Transverse colon (tissue), 4 donors: Measurements from ENCODE around the gene FNDC3B.

Source experiments
- EP300 ChIP-seq: sonication (generic); formaldehyde crosslinking; IDR thresholded peaks from one replicate; pipeline ENCODE4 v1.6.1; 2017; ENCODE audit warnings: antibody characterized with exemption, low read depth
- POLR2A ChIP-seq: fragments of 450-650 bp; IDR thresholded peaks from one replicate; pipeline ENCODE4 v1.6.1; 2016; ENCODE audit warnings: antibody characterized with exemption, mild to moderate bottlenecking, moderate library complexity
- POLR2AphosphoS5 ChIP-seq, 3 donors: sonication (generic); formaldehyde crosslinking; IDR thresholded peaks; one replicate each; pipeline ENCODE4 v1.6.1; 2016; ENCODE audit warnings: antibody characterized with exemption in 3 of 3
- TF ChIP-seq, protein P1 (sequence below), 5 experiments: fragments of 200-600 bp in 3 of 5; fragments of 450-650 bp in 2 of 5; sonication (generic) in 3 of 5; IDR thresholded peaks; 1 replicate in 2 of 5; 2 replicates in 3 of 5; pipeline ENCODE4 v1.5.1; 2016 to 2017; ENCODE audit warnings: antibody characterized with exemption in 5 of 5, inconsistent platforms in 3 of 5, mild to moderate bottlenecking in 2 of 5, moderate library complexity in 1 of 5

- TF ChIP-seq, protein P1, sequence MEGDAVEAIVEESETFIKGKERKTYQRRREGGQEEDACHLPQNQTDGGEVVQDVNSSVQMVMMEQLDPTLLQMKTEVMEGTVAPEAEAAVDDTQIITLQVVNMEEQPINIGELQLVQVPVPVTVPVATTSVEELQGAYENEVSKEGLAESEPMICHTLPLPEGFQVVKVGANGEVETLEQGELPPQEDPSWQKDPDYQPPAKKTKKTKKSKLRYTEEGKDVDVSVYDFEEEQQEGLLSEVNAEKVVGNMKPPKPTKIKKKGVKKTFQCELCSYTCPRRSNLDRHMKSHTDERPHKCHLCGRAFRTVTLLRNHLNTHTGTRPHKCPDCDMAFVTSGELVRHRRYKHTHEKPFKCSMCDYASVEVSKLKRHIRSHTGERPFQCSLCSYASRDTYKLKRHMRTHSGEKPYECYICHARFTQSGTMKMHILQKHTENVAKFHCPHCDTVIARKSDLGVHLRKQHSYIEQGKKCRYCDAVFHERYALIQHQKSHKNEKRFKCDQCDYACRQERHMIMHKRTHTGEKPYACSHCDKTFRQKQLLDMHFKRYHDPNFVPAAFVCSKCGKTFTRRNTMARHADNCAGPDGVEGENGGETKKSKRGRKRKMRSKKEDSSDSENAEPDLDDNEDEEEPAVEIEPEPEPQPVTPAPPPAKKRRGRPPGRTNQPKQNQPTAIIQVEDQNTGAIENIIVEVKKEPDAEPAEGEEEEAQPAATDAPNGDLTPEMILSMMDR (IDR thresholded peaks at IDR 0.05): no peak
- TF ChIP-seq POLR2AphosphoS5 (IDR thresholded peaks at IDR 0.05): no peak
- no peak for TF ChIP-seq EP300
- no peak for TF ChIP-seq POLR2A
Measured at GRCh38 chr3:172288651-172289050, 249.3 kb downstream of the FNDC3B start.
